Stimulated activated CD4-positive, alpha-beta T cell treated with anti-CD3 and anti-CD28 coated beads, Interleukin-15, amount 100 ng/mL, for 24 hours (primary cell): ENCODE data around the gene ARHGAP26.

ENCODE experiments used
- DNase-seq: peaks from one replicate; pipeline ENCODE4 v3.0.0-alpha.2; 2020

Gene ARHGAP26

GRCh38 chr5:142753116-142753631, 17.0 kb upstream of the ARHGAP26 start:
- DNase-seq: no peak

GRCh38 chr5:142754031-142754430, 16.1 kb upstream of the ARHGAP26 start:
- DNase-seq: no peak

- DNase-seq: no peak
These were observed 13.6 kb upstream of the ARHGAP26 start for GRCh38 chr5:142756576-142756975.

GRCh38 chr5:142757564-142757963, 12.6 kb upstream of the ARHGAP26 start:
- no peak for DNase-seq

GRCh38 chr5:142758062-142758795, 11.9 kb upstream of the ARHGAP26 start:
- no peak for DNase-seq

- no peak for DNase-seq
These were observed 11.4 kb upstream of the ARHGAP26 start for GRCh38 chr5:142758796-142759145.

GRCh38 chr5:142763701-142764100, 6.5 kb upstream of the ARHGAP26 start:
- no peak for DNase-seq

GRCh38 chr5:142767178-142767577, 3.0 kb upstream of the ARHGAP26 start:
- no peak for DNase-seq

GRCh38 chr5:142767911-142768310, 2.3 kb upstream of the ARHGAP26 start:
- DNase-seq: no peak

GRCh38 chr5:142769251-142769792, 855 bp upstream of the ARHGAP26 start:
- DNase-seq: peak; percentile 33

GRCh38 chr5:142770650-142771609, 753 bp downstream of the ARHGAP26 start:
- DNase-seq: peak; percentile 72

- DNase-seq: no peak
These were observed 1.5 kb downstream of the ARHGAP26 start for GRCh38 chr5:142771666-142772065.

GRCh38 chr5:142772446-142773293, 2.5 kb downstream of the ARHGAP26 start:
- no peak for DNase-seq

GRCh38 chr5:142777099-142777498, 6.9 kb downstream of the ARHGAP26 start:
- DNase-seq: no peak

GRCh38 chr5:142777850-142778249, 7.7 kb downstream of the ARHGAP26 start:
- DNase-seq: no peak

- DNase-seq: no peak
These were observed 9.1 kb downstream of the ARHGAP26 start for GRCh38 chr5:142779163-142779840.

GRCh38 chr5:142780871-142781270, 10.7 kb downstream of the ARHGAP26 start:
- DNase-seq: no peak

- no peak for DNase-seq
These were observed 12.9 kb downstream of the ARHGAP26 start for GRCh38 chr5:142782976-142783530.

GRCh38 chr5:142783601-142784341, 13.6 kb downstream of the ARHGAP26 start:
- DNase-seq: peak; percentile 75

GRCh38 chr5:142784401-142784955, 14.3 kb downstream of the ARHGAP26 start:
- DNase-seq: no peak
